ENCODE data around the gene METTL16. TPM values are rescaled to one million over a fixed set of nuclear protein-coding genes. Genes with fewer than 3 reads are reported as not detected.

METTL16 gene
- total and polyA plus RNA-seq, 2 of the 8 experiments (the other 6 are each of a cell fraction or from before 2014, with no cell fraction given): 22.8 to 59.4 TPM

DNA sequence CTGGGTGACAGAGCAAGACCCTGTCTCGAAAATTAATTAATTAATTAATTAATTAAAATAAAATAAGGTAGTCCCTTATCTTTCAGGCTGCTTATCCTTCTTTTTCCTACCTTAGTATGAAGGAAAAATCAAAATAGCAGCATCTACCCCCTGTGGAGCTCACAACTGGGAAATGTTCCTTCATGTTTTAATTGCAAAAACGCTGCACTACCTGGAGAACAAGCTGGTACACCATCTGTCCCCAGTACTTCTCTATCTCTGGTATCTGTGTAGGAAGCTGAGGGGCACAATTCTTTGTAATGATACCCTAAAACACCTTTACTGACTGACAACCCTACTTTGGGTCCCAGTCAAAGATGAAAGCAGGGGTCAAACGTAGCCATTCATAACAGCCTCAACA, 55.7 kb downstream of the METTL16 start:
- Histone ChIP-seq H2BK15ac (ENCODE audit: low read length) (no peak overlapping the region), H2BK20ac (ENCODE audit: low read length) (no peak overlapping the region), H2BK5ac (ENCODE audit: low read depth, low read length) (no peak overlapping the region), H4K20me1 (replicated peaks in 1 of 2; ENCODE audit: control insufficient read depth in 1 of 2, insufficient read depth in 2 of 2, low read length in 2 of 2) (no peaks in the 10 kb centered on the region), H3K4me3 (ENCODE audit: extremely low read depth in 1 of 4, insufficient read depth in 2 of 4, low read depth in 3 of 4, low read length in 4 of 4) (no peak overlapping the region), H4K5ac (ENCODE audit: insufficient read length, low read depth, low read length) (no peak overlapping the region), H4K8ac (ENCODE audit: extremely low read depth, insufficient read depth, low read length) (no peak overlapping the region), H3K23me2 (ENCODE audit: low read depth, low read length) (no peaks in the 10 kb centered on the region), H4K91ac (replicated peaks; ENCODE audit: insufficient read length, low read length) (no peak overlapping the region), H3K9me3 (ENCODE audit: insufficient read depth in 2 of 2, low read depth in 1 of 2, low read length in 1 of 2) (no peaks in the 10 kb centered on the region), H3K56ac (replicated peaks; ENCODE audit: insufficient read length, low read depth, low read length) (no peak overlapping the region), H3K79me1 (ENCODE audit: low read depth, low read length) (no peaks in the 10 kb centered on the region), H3K9ac (replicated peaks in 1 of 4; ENCODE audit: extremely low read depth in 1 of 4, low read depth in 3 of 4, low read length in 3 of 4) (no peak overlapping the region), H2AK5ac (ENCODE audit: low read depth, low read length) (no peak overlapping the region), H3K14ac (ENCODE audit: insufficient read length) (no peak overlapping the region), H3K27me3 (replicated peaks in 1 of 4; ENCODE audit: control insufficient read depth in 3 of 4, extremely low read depth in 1 of 4, insufficient read depth in 3 of 4, low read length in 3 of 4) (no peaks in the 10 kb centered on the region), H3K27ac (ENCODE audit: low read depth, low read length) (no peak overlapping the region), H2AFZ (ENCODE audit: low read length) (no peak overlapping the region), H3K18ac (ENCODE audit: extremely low read depth, low read length) (no peak overlapping the region), H2BK120ac (replicated peaks; ENCODE audit: low read depth, low read length) (no peak overlapping the region), H3K4me2 (ENCODE audit: insufficient read depth in 1 of 2, low read depth in 2 of 2, low read length in 2 of 2) (no peak overlapping the region), H3K4me1 (replicated peaks in 1 of 4; ENCODE audit: control insufficient read depth in 3 of 4, insufficient read depth in 4 of 4, low read length in 3 of 4) (no peaks in the 10 kb centered on the region), H3K79me2 (ENCODE audit: control insufficient read depth in 1 of 2, insufficient read depth in 2 of 2, low read length in 2 of 2) (no peaks in the 10 kb centered on the region), H3K36me3 (ENCODE audit: control insufficient read depth in 2 of 4, insufficient read depth in 4 of 4, low read length in 3 of 4) (peaks cover 0 to 8% (median 5%) of the 10 kb centered on the region in 4 experiments; a peak in 4 of 8 replicates), H2BK12ac (ENCODE audit: low read depth, low read length) (no peak overlapping the region), H3K4ac (replicated peaks; ENCODE audit: insufficient read length, low read depth, low read length) (no peak overlapping the region), H3K23ac (ENCODE audit: insufficient read length) (no peak overlapping the region)
- DNase-seq (ENCODE audit: low read depth in 1 of 2, low spot score in 2 of 2): no peak
- WGBS, 2 experiments (ENCODE audit: extremely low coverage in 1 of 2, insufficient coverage in 1 of 2, insufficient read length in 1 of 2, insufficient replicate concordance in 2 of 2, low coverage in 1 of 2, low lambda C conversion rate in 2 of 2, missing lambda C conversion rate in 1 of 2): 89% methylated on average over 3 of the region's 3 CpGs; no CpG with 5 or more reads in 1 of the 2 experiments
- POLR2A ChIA-PET (ENCODE audit: partially characterized antibody): interaction anchor here (1.3 to 1.8 kb wide), 2 partner anchors 22 to 108 kb away, joined by 3 to 4 read pairs; no protein-coding TSS in a partner anchor
- FAIRE-seq: no peak
- CTCF ChIA-PET (ENCODE audit: partially characterized antibody): interaction anchor here (1.4 to 2.0 kb wide), 2 partner anchors 21 to 40 kb away, joined by 5 to 6 read pairs; no protein-coding TSS in a partner anchor
- TF ChIP-seq TBP (IDR thresholded peaks at IDR 0.05; ENCODE audit: low read depth, low read length) (no peak), JUN (IDR thresholded peaks at IDR 0.05; ENCODE audit: low read depth, low read length) (no peak), TAF7 (optimal IDR thresholded peaks at IDR 0.05; ENCODE audit: borderline replicate concordance, low read depth, low read length) (no peak), RFX5 (IDR thresholded peaks at IDR 0.05; ENCODE audit: borderline replicate concordance, low read depth, low read length) (no peak), POLR2AphosphoS5 (IDR thresholded peaks at IDR 0.05; ENCODE audit: low read depth, low read length) (no peak), KDM4A (IDR thresholded peaks at IDR 0.05; ENCODE audit: low read depth, low read length, severe bottlenecking) (no peak), KDM5A (IDR thresholded peaks at IDR 0.05; ENCODE audit: low read length) (no peak)
